Parathyroid adenoma (tissue), 2 donors: ENCODE data around the gene LGALS14.

ENCODE experiments used
- H2AFZ ChIP-seq: fragments of 300-600 bp; sonication (generic); one replicate; pipeline ENCODE4 v1.7.0; 2017; ENCODE audit warnings: antibody characterized with exemption, mild to moderate bottlenecking
- H3K27ac ChIP-seq: fragments of 300-600 bp; sonication (generic); one replicate; pipeline ENCODE4 v1.7.0; 2017
- H3K27me3 ChIP-seq: fragments of 300-600 bp; sonication (generic); one replicate; pipeline ENCODE4 v1.7.0; 2017; ENCODE audit warnings: low read length; ENCODE audit not compliant: control insufficient read depth, insufficient read depth
- H3K36me3 ChIP-seq: fragments of 300-600 bp; sonication (generic); one replicate; pipeline ENCODE4 v1.7.0; 2017; ENCODE audit warnings: low read length; ENCODE audit not compliant: control insufficient read depth, insufficient read depth
- H3K4me1 ChIP-seq: fragments of 300-600 bp; sonication (generic); one replicate; pipeline ENCODE4 v1.7.0; 2017; ENCODE audit warnings: control low read depth
- H3K4me2 ChIP-seq: fragments of 300-600 bp; sonication (generic); one replicate; pipeline ENCODE4 v1.7.0; 2017; ENCODE audit warnings: low read length
- H3K4me3 ChIP-seq: fragments of 300-600 bp; sonication (generic); one replicate; pipeline ENCODE4 v1.7.0; 2017; ENCODE audit warnings: low read depth, low read length
- H3K79me2 ChIP-seq: fragments of 300-600 bp; sonication (generic); one replicate; pipeline ENCODE4 v1.7.0; 2017; ENCODE audit warnings: control low read depth
- H3K9ac ChIP-seq: fragments of 300-600 bp; sonication (generic); one replicate; pipeline ENCODE4 v1.7.0; 2017; ENCODE audit warnings: mild to moderate bottlenecking
- H3K9me3 ChIP-seq: fragments of 300-600 bp; sonication (generic); one replicate; pipeline ENCODE4 v1.7.0; 2017; ENCODE audit warnings: low read length; ENCODE audit not compliant: control insufficient read depth
- CTCF ChIP-seq: fragments of 300-600 bp; sonication (generic); IDR thresholded peaks from one replicate; pipeline ENCODE4 v1.7.0; 2017; ENCODE audit warnings: antibody characterized with exemption, mild to moderate bottlenecking
- donor health status: primary hyperparathyroidism.

LGALS14 gene

GRCh38 chr19:39729594-39729993 lies 25.3 kb downstream of the LGALS14 start:
- no peaks in the 10 kb centered on the region for H3K4me1 ChIP-seq
- no peak for TF ChIP-seq CTCF
- H3K79me2 ChIP-seq = no peaks in the 10 kb centered on the region
- no peaks in the 10 kb centered on the region for H3K9me3 ChIP-seq
- H3K4me2 ChIP-seq = no peak overlapping the region
- no peak overlapping the region for H2AFZ ChIP-seq
- H3K27me3 ChIP-seq = no peaks in the 10 kb centered on the region
- H3K9ac ChIP-seq = no peak overlapping the region
- H3K4me3 ChIP-seq = no peak overlapping the region
- H3K36me3 ChIP-seq = peaks cover 3% of the 10 kb centered on the region
- no peak overlapping the region for H3K27ac ChIP-seq

GRCh38 chr19:39731685-39732084 lies 27.4 kb downstream of the LGALS14 start:
- no peaks in the 10 kb centered on the region for H3K27me3 ChIP-seq
- H3K4me1 ChIP-seq = no peaks in the 10 kb centered on the region
- H3K79me2 ChIP-seq = no peaks in the 10 kb centered on the region
- H3K36me3 ChIP-seq = peaks cover 3% of the 10 kb centered on the region
- no peak overlapping the region for H3K4me2 ChIP-seq
- H3K9ac ChIP-seq = no peak overlapping the region
- no peak overlapping the region for H3K27ac ChIP-seq
- no peak for TF ChIP-seq CTCF
- H2AFZ ChIP-seq = no peak overlapping the region
- no peak overlapping the region for H3K4me3 ChIP-seq
- no peaks in the 10 kb centered on the region for H3K9me3 ChIP-seq

- Histone ChIP-seq H3K9me3 (no peaks in the 10 kb centered on the region), H3K36me3 (peaks cover 3% of the 10 kb centered on the region), H3K27me3 (no peaks in the 10 kb centered on the region), H3K79me2 (no peaks in the 10 kb centered on the region), H3K9ac (no peak overlapping the region), H2AFZ (no peak overlapping the region), H3K27ac (no peak overlapping the region), H3K4me3 (no peak overlapping the region), H3K4me1 (no peaks in the 10 kb centered on the region), H3K4me2 (no peak overlapping the region)
- no peak for TF ChIP-seq CTCF
Observed at GRCh38 chr19:39733841-39734240, 29.6 kb downstream of the LGALS14 start.

- no peak for TF ChIP-seq CTCF
- no peak overlapping the region for H2AFZ ChIP-seq
- H3K4me1 ChIP-seq = no peaks in the 10 kb centered on the region
- H3K4me3 ChIP-seq = no peak overlapping the region
- peaks cover 3% of the 10 kb centered on the region for H3K36me3 ChIP-seq
- no peak overlapping the region for H3K27ac ChIP-seq
- H3K4me2 ChIP-seq = no peak overlapping the region
- H3K79me2 ChIP-seq = no peaks in the 10 kb centered on the region
- no peaks in the 10 kb centered on the region for H3K27me3 ChIP-seq
- no peak overlapping the region for H3K9ac ChIP-seq
- H3K9me3 ChIP-seq = no peaks in the 10 kb centered on the region
Observed at GRCh38 chr19:39735688-39736087, 31.4 kb downstream of the LGALS14 start.

GRCh38 chr19:39736088-39736487 lies 31.8 kb downstream of the LGALS14 start:
- Histone ChIP-seq H3K4me2 (no peak overlapping the region), H2AFZ (no peak overlapping the region), H3K27ac (no peak overlapping the region), H3K9me3 (no peaks in the 10 kb centered on the region), H3K4me1 (no peaks in the 10 kb centered on the region), H3K27me3 (no peaks in the 10 kb centered on the region), H3K9ac (no peak overlapping the region), H3K4me3 (no peak overlapping the region), H3K36me3 (peaks cover 3% of the 10 kb centered on the region), H3K79me2 (no peaks in the 10 kb centered on the region)
- no peak for TF ChIP-seq CTCF
